GM21825 (cell line): Measurements from ENCODE around the gene IFT81.
"Not testable (repeated sequence)": the region's sequence is repeated elsewhere in the genome, so short reads cannot be mapped to it uniquely, and the experiment has no call there.

ENCODE experiments used
- ATAC-seq: cut with Tn5 transposase; IDR thresholded peaks from one replicate; pipeline ENCODE4 v1.9.1; 2021; ENCODE audit warnings: mild to moderate bottlenecking, moderate library complexity; ENCODE audit not compliant: unreplicated experiment

Gene IFT81

DNA sequence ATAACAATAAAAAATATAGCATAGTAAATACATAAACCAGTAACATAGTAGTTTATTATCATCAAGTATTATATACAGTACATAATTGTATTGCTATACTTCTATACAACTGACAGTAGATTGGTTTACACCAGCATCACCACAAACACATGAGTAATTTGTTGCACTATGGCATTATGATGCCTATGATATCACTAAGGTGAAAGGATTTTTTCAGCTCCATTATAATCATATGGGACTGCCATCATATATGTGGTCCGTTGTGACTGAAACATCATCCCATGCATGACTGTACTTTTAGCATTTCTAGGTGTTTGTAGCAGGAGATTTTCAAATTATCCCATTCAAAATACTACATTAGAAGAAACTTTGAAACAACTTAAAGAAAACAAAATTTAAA, 77.8 kb downstream of the IFT81 start:
- ATAC-seq = no peak

GRCh38 chr12:110203546-110203945, 79.4 kb downstream of the IFT81 start:
- ATAC-seq = no peak

GRCh38 chr12:110205931-110206330, 81.8 kb downstream of the IFT81 start:
- no peak for ATAC-seq

GRCh38 chr12:110211639-110212536, 87.7 kb downstream of the IFT81 start:
- ATAC-seq = not testable (repeated sequence)

GRCh38 chr12:110217996-110218674, 94.0 kb downstream of the IFT81 start:
- ATAC-seq = no peak

DNA sequence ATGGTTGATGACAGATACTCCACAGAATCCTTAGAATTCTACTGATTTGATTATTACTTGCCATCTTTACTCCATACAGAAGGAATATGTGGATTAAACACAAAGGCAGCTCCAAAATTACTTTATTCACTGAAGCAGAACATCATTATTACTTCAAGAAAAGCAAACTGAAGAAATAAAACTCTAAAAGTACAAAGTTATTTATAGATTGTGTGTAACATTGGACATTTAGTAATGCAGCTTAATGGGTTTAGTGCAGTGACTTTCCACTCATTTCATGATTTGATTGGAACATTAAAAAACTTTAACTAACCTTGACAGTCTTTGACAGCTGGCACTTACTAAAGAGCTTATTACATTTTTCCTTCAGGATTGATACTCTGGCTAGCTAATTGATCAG, 97.9 kb downstream of the IFT81 start:
- no peak for ATAC-seq

GRCh38 chr12:110222433-110222832, 98.3 kb downstream of the IFT81 start:
- no peak for ATAC-seq

GRCh38 chr12:110223777-110224378, 99.7 kb downstream of the IFT81 start:
- no peak for ATAC-seq

- ATAC-seq = no peak
Measured at GRCh38 chr12:110224379-110225304, 100.5 kb downstream of the IFT81 start.

- ATAC-seq = no peak
Measured at GRCh38 chr12:110227138-110227537, 103.0 kb downstream of the IFT81 start.

GRCh38 chr12:110228348-110228747, 104.2 kb downstream of the IFT81 start:
- not testable (repeated sequence) for ATAC-seq

- ATAC-seq = no peak
Measured at GRCh38 chr12:110228756-110229155, 104.6 kb downstream of the IFT81 start.

DNA sequence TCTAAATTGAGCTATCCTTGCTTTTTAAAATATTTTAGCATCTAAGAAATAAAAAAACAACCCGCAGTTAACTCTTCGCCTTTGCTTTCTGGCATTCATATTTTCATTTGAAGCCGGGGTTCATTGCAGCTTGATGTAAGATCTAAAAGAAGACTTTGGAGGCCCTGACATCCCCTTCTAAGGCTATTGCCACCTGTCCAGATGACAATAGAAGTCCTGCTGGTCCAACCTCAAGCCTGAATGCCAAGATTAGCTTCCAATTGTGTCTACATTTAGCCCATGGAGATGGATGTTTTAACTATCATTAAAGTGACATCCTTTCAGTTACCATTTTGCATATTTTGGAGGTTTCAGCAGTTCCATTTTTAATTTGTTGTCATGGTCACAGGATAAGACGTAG, 105.3 kb downstream of the IFT81 start:
- ATAC-seq = no peak

GRCh38 chr12:110230655-110231054, 106.5 kb downstream of the IFT81 start:
- ATAC-seq = no peak

DNA sequence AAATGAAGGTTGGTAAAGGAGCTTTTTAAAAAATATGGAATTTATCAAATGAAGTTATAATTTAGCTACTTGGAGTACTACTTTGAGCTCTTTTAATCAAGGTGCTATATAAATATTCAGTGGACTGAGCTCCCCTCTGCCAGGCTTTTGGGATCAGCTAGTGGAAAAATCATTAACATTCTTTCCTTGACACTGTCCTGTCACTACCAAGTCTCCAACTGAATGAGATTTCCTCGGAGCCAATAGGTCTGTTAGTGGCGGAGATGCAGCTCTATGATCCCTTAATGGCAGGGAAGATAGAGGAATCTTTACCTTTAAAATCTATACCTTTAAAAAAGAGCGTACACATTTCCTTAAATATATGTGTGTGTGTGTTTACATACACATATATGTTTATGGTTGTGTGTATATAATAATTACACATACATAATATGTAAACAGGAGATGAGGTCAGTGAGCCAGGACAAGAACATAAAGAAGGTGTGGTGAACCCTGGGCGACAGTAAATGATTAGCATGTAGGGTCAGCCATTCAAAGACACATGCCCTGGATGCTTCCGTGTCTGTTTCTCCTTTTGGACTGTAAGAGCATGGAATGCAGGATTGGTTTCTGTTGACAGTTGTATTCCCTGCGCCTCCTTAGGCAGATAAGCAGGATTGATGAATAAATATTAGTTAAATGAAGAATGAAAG, 109.2 kb downstream of the IFT81 start:
- no peak for ATAC-seq

DNA sequence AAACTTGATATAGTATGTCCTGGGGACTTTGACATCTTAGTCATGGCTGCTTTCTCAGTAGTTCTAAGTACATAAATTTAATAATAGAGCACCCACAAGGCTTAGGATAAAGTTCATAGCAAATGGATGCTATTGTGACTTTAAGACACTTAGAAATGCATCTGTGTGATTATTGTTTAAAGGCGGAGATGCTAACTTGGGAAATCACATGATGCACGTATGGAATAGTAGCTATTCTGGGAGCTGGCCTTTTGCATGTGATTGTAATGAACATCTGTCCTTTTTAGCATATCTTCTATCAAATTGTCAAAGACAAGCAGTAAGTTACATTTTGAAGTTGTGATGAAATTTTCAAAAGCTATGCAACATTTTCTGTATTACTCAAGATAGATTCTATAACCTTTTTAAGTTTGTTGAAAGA, 110.2 kb downstream of the IFT81 start:
- ATAC-seq = no peak

DNA sequence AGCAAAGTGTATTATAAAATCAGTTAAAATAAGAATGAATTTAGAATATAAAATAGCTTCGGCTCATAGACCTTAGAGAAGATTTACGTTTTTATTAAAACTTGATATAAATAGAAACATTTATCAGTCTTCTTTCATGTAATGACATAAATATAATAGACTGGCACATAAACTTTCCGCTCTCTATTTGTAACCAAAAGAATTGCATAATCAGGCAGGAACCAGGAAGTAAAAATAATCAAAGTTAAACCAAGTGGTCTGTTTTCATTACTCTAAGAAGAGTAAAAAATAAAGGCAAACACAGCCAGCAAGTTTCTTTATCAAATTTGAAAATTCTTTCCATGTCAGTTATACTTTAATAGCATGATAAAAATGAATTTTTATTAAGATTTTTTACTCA, 110.6 kb downstream of the IFT81 start:
- ATAC-seq = no peak

GRCh38 chr12:110235383-110235782, 111.2 kb downstream of the IFT81 start:
- ATAC-seq = no peak

DNA sequence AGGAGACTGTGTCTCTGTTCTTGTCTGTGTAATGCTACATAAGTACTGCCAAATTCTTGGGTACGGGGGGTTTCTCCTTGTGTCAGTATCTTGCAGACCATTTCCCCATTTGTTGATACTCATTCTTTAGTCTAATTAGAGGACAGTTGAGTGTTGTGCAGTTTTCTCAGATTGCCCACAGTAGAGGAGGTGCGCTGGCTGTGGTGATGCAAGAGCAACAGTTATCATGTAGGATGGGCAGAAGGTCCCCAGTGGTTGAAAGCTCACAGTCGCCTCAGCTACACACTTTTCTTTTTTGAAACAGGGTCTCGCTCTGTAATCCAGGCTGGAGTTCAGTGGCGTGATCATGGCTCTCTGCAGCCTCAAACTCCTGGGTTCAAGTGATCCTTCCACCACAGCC, 119.1 kb downstream of the IFT81 start:
- no peak for ATAC-seq

DNA sequence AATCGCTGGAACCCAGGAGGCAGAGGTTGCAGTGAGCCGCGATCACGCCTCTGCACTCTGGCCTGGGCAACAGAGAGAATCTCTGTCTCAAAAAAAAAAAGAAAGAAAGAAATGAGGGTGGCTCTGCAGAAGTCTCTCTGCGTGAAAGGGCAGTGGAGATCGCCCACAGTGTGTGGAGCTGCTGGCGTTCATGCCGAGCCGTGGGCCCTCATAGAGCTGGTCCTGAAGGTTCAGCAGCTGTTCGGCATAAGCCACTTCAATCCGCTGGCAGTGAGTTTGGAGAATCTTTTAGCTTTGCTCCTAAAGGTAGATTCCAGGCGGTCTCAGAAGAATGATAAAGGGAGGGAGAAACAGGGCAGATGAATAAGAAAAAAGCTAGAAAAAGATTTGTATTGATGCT, 120.2 kb downstream of the IFT81 start:
- ATAC-seq = no peak
